Hepatocyte (in vitro differentiated cells): ENCODE data around the gene SH3BP1. TPM values are rescaled to one million over a fixed set of nuclear protein-coding genes. Genes with fewer than 3 reads are reported as not detected.

ENCODE experiments used
- DNase-seq: peaks from one replicate; pipeline ENCODE4 v3.0.0-alpha.2; 2016; ENCODE audit warnings: low spot score
- H2AFZ ChIP-seq: fragments of 200-600 bp; sonication (generic); 2 replicates; pipeline ENCODE4 v1.6.0; 2016; ENCODE audit warnings: antibody characterized with exemption, mild to moderate bottlenecking
- H3K27ac ChIP-seq: fragments of 200-600 bp; sonication (generic); 2 replicates; pipeline ENCODE4 v1.5.1; 2016; ENCODE audit warnings: mild to moderate bottlenecking
- H3K27me3 ChIP-seq: fragments of 200-600 bp; sonication (generic); 2 replicates; pipeline ENCODE4 v1.6.1; 2016
- H3K36me3 ChIP-seq: fragments of 200-600 bp; sonication (generic); replicated peaks from 2 replicates; pipeline ENCODE4 v1.5.1; 2016; ENCODE audit warnings: low read depth; ENCODE audit not compliant: insufficient read depth
- H3K4me1 ChIP-seq: fragments of 200-600 bp; sonication (generic); 2 replicates; pipeline ENCODE4 v1.5.1; 2016; ENCODE audit warnings: mild to moderate bottlenecking, moderate library complexity; ENCODE audit not compliant: insufficient read depth
- H3K4me2 ChIP-seq: fragments of 200-600 bp; sonication (generic); 2 replicates; pipeline ENCODE4 v1.6.0; 2016
- H3K4me3 ChIP-seq: fragments of 200-600 bp; sonication (generic); 2 replicates; pipeline ENCODE4 v1.5.1; 2016; ENCODE audit warnings: mild to moderate bottlenecking
- H3K79me2 ChIP-seq: fragments of 200-600 bp; sonication (generic); 2 replicates; pipeline ENCODE4 v1.6.0; 2017; ENCODE audit warnings: mild to moderate bottlenecking
- H3K9me2 ChIP-seq: fragments of 200-600 bp; sonication (generic); replicated peaks from 2 replicates; pipeline ENCODE4 v1.6.0; 2017; ENCODE audit warnings: mild to moderate bottlenecking; ENCODE audit not compliant: insufficient read depth
- H3K9me3 ChIP-seq: fragments of 200-600 bp; sonication (generic); 2 replicates; pipeline ENCODE4 v1.5.1; 2016; ENCODE audit warnings: low read depth, mild to moderate bottlenecking
- H4K20me1 ChIP-seq: fragments of 200-600 bp; sonication (generic); 2 replicates; pipeline ENCODE4 v1.6.0; 2016; ENCODE audit warnings: mild to moderate bottlenecking; ENCODE audit not compliant: insufficient read depth, poor library complexity, severe bottlenecking
- EZH2 ChIP-seq: fragments of 200-600 bp; sonication (generic); IDR thresholded peaks from 2 replicates; pipeline ENCODE4 v1.6.1; 2016; ENCODE audit warnings: antibody characterized with exemption, mild to moderate bottlenecking, borderline replicate concordance
- EZH2phosphoT487 ChIP-seq: fragments of 200-600 bp; sonication (generic); IDR thresholded peaks from one replicate; pipeline ENCODE4 v1.6.1; 2018; ENCODE audit warnings: antibody characterized with exemption, mild to moderate bottlenecking, low read depth, moderate library complexity; ENCODE audit not compliant: unreplicated experiment, severe bottlenecking
- WGBS: methylation state at CpG from one replicate; pipeline ENCODE4 v1.1.6; 2016; ENCODE audit warnings: low lambda C conversion rate; ENCODE audit errors: missing lambda C conversion rate; 5-methylcytosine and 5-hydroxymethylcytosine counted together
- polyA plus RNA-seq: library from polyadenylated mRNA; unstranded; fragments of >200 nt; fragmentation: Nextera tagmentation; extraction: Ambion mirVana; gene quantifications from 2 replicates; pipeline ENCODE4 v1.2.1, GENCODE V29; 2016
- total RNA-seq: library from RNA; depleted of rRNA; stranded (reverse); fragments of >200 nt; gene quantifications from 2 replicates; pipeline ENCODE4 v1.2.3, GENCODE V29; 2014
- TF ChIP-seq, protein P1 (sequence below): fragments of 200-600 bp; sonication (generic); IDR thresholded peaks from 2 replicates; pipeline ENCODE4 v1.5.1; 2016; ENCODE audit warnings: antibody characterized with exemption, mild to moderate bottlenecking; ENCODE audit not compliant: poor library complexity

SH3BP1 gene
- total and polyA plus RNA-seq, 2 experiments from 2014 or later, result 12.3 to 14.0 TPM

DNA sequence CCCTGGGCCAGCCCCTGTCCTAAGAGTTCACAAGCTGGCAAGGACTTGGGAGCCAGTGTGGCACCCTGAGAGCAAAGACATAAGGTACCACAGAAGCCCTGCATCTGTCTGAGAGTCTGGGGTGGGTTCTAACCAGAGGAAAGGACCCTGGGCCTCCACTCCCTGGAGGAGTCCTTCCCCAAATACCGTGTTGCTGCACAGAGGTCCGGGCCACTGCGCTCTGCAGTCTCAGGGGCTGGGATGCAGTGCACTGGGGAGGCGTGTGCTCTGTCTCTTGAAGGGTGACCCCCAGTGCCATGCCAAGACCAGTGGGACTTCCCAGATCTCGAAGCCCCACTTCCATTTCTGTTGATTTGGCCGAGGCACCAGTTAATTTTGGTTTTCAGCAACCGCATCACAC, 4.3 kb upstream of the SH3BP1 start:
- Histone ChIP-seq H3K4me2 (peak overlapping the region; percentile 72), H3K36me3 (no peaks in the 10 kb centered on the region), H3K9me2 (no peaks in the 10 kb centered on the region), H3K4me1 (peaks cover 85% of the 10 kb centered on the region), H3K9me3 (no peaks in the 10 kb centered on the region), H3K79me2 (peaks cover 18% of the 10 kb centered on the region), H4K20me1 (no peaks in the 10 kb centered on the region), H3K27ac (peak overlapping the region; percentile 95), H3K4me3 (no peak overlapping the region), H3K27me3 (no peaks in the 10 kb centered on the region), H2AFZ (no peak overlapping the region)
- DNase-seq, result no peak
- 94% methylated on average over 7 of the region's 7 CpGs for WGBS
- TF ChIP-seq, protein P1, sequence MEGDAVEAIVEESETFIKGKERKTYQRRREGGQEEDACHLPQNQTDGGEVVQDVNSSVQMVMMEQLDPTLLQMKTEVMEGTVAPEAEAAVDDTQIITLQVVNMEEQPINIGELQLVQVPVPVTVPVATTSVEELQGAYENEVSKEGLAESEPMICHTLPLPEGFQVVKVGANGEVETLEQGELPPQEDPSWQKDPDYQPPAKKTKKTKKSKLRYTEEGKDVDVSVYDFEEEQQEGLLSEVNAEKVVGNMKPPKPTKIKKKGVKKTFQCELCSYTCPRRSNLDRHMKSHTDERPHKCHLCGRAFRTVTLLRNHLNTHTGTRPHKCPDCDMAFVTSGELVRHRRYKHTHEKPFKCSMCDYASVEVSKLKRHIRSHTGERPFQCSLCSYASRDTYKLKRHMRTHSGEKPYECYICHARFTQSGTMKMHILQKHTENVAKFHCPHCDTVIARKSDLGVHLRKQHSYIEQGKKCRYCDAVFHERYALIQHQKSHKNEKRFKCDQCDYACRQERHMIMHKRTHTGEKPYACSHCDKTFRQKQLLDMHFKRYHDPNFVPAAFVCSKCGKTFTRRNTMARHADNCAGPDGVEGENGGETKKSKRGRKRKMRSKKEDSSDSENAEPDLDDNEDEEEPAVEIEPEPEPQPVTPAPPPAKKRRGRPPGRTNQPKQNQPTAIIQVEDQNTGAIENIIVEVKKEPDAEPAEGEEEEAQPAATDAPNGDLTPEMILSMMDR, result no peak
- no peak for TF ChIP-seq EZH2phosphoT487

DNA sequence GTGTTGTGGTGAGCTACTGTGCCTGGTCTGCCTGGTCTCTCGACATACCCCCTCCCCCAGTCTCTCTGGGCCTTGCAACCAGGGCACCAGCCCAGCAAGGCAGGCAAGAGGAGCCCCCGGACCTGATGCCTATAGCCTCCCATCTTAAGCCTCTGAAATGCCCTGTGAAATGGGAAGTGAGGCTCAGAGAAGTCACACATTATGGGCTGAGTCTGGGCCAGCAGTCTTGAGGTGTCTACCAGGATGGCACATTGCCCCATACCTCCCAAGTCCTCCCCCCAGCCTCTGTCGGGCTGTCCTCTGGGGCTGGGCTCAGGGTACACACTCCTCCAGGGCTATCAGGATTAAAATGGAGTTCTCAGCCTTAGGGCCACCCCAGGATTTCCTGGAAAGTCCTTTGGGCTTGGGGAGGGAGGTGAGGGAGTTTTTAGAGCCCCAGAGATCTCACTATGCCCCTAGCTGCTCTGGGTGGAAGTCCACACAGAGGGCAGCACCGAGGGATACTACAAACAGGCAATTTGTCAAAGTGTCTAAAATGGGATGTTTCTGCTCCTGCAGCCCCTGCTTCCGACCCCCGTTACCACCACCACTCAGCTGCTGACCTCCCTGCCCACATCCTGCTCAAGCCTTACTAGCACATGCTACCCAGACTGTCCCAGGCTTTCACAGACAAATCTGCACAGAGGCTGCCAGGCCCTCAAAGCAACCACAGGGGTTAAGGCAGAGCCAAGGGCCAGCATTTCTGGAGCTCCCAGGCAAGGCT, 3.1 kb upstream of the SH3BP1 start:
- H3K27ac ChIP-seq, result peak overlapping the region; percentile 95
- peaks cover 92% of the 10 kb centered on the region for H3K4me1 ChIP-seq

DNA sequence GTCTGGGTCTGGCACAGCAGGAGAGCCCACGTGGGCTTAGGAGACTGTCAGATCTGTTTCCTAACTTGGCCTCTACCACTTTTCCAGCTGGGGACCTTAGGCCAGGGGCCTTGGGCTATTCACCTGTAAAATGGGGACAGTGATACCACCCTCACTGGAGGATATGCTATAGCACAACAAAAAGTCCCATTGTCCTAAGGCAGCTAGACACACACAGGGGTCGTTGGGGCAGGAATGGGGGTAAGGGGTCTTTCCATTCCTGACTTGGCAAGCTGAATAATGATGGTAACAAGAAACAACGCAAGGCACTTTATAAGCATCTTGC, 2.6 kb upstream of the SH3BP1 start:
- Histone ChIP-seq H3K9me2 (no peaks in the 10 kb centered on the region), H3K4me2 (no peak overlapping the region), H3K27ac (peak overlapping the region; percentile 95), H3K9me3 (no peaks in the 10 kb centered on the region), H4K20me1 (no peaks in the 10 kb centered on the region), H3K27me3 (no peaks in the 10 kb centered on the region), H3K4me1 (peaks cover 92% of the 10 kb centered on the region), H3K4me3 (no peak overlapping the region), H2AFZ (no peak overlapping the region), H3K36me3 (no peaks in the 10 kb centered on the region), H3K79me2 (peaks cover 36% of the 10 kb centered on the region)
- TF ChIP-seq EZH2 (no peak), EZH2phosphoT487 (no peak)
- TF ChIP-seq, protein P1, result no peak
- no peak for DNase-seq
- 85% methylated on average over 3 of the region's 3 CpGs for WGBS

More for the DNA sequence above, 3.1 kb upstream of the SH3BP1 start:
- H4K20me1 ChIP-seq, result no peaks in the 10 kb centered on the region
- H3K9me2 ChIP-seq, result no peaks in the 10 kb centered on the region
- H3K9me3 ChIP-seq, result no peaks in the 10 kb centered on the region
- 68% methylated on average over 6 of the region's 6 CpGs for WGBS
- H3K36me3 ChIP-seq, result no peaks in the 10 kb centered on the region
- TF ChIP-seq EZH2phosphoT487, result no peak
- TF ChIP-seq, protein P1, result no peak
- TF ChIP-seq EZH2, result no peak
- H3K4me3 ChIP-seq, result no peak overlapping the region
- DNase-seq, result no peak
- no peak overlapping the region for H3K4me2 ChIP-seq
- H3K27me3 ChIP-seq, result no peaks in the 10 kb centered on the region
- H3K79me2 ChIP-seq, result peaks cover 30% of the 10 kb centered on the region
- H2AFZ ChIP-seq, result no peak overlapping the region
